HG03378 (cell line): ENCODE data around the gene SRGAP1.

Experiments used
- ATAC-seq: cut with Tn5 transposase; IDR thresholded peaks from one replicate; pipeline ENCODE4 v1.9.1; 2021; ENCODE audit warnings: mild to moderate bottlenecking, moderate library complexity; ENCODE audit not compliant: unreplicated experiment

Gene SRGAP1

DNA sequence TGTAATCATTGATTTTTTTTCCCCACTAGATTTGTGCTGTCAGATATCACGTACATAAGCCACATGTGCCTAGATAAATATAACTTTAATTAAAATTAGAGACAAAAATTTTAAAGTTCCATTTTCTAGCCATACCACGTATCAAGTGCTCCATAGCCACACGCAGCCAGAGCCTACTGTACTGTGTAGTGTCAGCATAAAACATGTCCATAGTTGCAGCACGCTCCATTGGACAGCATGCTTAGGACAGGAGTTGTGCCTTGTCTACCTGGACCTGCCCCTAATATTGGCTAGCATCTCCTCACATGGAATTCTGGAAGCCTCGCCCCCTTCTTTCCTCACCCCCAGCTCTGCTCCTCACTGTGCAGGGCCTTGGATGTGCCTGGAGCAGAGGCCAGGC is 116.5 kb downstream of the SRGAP1 start:
- ATAC-seq = no peak

DNA sequence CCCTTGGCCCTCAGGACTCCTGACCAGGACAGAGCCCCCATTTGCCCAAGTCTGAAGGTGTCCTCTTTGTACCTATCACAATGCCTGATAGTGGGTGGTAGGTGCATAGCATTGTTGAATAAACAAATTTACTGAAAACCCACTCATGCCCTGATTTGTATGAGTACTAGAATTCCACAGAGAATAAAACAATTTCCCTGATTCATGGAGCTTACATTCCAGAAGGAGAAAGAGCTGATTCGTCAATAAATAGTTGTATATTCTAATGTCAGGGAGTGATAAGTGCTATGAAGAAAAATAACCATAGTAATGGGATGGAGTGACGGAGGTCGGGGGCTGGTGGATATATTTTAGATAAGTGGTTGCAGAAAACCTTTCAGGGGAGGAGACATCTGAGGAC is 117.0 kb downstream of the SRGAP1 start:
- ATAC-seq = no peak

DNA sequence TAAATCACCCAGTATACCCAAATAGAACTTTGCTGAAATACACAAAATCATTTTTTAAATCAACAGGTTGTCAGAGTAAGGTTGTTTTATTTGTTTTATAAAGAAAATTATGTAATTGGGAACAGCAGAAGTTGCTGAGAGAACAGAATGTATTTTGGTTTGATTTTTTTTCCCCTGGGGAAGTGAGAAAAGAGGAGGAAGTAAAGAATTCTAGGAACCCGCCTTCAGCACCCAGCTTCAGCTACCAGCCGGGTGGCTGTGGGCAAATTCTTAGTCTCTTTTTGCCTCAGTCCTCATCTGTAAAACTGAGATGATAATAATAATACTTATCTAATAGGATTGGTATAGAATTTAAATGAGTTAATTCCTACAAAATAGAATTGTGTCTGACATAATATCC is 119.4 kb downstream of the SRGAP1 start:
- ATAC-seq = no peak

DNA sequence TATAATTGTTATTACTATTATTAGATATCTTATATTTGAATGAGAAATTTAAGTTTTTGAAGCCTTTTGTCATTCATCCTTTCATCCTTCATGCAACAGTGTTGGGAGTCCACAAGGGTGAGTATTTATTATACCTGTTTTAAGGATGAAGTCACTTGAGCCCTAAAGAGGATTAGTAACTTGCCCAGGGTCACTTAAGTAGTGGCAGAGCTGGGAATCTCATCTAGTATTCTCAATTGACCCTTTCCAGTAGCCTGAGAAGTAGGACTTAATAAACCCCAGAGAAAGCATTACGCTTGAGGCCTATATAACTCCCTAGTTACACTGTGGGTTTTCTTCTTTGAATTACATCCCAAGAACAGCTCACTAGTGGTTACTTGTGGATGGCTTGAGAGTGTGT is 119.8 kb downstream of the SRGAP1 start:
- no peak for ATAC-seq

DNA sequence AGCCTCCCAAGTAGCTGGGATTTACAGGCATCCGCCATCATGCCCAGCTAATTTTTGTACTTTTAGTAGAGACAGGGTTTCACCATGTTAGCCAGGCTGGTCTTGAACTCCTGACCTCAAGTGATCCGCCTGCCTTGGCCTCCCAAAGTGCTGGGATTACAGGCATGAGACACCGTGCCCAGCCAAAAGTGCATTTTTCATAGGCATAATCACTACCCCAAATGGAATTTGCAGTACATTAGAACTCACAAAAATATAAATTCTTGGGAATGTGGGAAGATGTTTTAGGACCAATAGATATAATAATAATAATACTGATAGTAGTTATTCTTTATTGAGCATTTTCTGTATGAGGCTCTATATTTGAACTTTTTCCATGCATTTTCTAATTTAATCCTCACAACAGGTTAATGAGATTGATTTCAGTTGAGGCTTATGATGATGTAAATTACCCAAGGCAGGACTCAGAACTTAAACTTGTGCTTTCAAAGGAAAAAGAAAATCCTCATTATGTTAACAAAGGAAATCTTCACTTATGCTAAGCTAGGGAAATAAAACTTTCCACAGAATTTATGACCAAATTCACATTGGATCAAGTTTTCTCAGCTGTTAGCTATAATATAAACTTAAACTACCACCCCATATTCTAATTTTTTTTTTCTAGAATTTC is 121.6 kb downstream of the SRGAP1 start:
- no peak for ATAC-seq

DNA sequence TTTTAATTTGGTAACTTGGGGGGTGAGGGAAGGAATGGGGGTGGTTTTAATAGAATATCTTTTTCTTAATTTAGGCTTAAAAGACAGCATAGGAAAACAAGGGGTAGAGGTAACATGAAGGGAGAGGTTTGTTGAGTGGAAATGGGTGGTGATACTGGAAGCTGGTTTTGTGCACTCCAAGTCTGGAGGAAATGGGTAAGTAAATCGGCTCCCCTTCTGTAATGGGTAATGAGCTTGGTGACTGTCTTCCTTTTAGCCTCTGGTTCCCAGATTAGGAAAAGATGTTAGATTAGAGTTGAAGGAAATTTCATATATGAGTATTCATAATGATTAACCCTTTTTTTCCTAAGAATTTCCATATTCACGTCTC is 122.1 kb downstream of the SRGAP1 start:
- no peak for ATAC-seq

DNA sequence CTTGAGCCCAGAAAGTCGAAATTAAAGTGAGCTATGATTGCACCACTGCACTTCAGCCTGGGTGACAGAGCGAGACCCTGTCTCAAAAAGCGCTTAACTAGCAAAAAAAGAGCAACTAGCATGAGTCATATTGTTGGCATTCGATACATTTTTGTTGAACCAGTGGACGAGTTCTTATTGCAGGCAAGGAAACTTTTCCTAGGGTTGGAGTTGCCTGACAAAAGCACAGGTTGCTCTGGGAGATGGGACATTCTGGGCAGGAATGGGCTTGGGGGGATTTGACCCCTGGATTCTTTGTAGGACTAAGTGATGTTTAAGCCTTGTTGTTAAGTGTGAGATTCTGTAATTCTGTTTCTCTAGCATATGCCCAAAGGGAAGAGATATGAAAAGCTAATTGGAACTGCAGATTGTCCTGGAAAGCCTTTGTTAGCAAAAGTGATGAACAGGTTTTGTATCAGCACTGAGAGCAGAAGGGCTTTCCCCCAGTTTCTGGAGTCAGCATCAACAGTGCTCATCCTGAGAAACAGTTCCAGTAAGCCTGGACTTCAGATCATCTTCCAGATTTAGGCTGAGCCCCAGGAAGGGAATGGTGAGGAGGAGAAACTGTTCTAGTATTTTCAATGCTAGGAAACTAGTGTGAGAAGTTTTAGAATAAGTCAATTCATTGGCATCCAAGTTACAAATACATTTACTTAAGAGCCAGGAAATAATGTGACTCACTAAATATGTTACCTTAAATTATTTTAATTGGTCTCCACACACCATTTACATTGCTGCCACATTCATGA is 123.1 kb downstream of the SRGAP1 start:
- no peak for ATAC-seq

DNA sequence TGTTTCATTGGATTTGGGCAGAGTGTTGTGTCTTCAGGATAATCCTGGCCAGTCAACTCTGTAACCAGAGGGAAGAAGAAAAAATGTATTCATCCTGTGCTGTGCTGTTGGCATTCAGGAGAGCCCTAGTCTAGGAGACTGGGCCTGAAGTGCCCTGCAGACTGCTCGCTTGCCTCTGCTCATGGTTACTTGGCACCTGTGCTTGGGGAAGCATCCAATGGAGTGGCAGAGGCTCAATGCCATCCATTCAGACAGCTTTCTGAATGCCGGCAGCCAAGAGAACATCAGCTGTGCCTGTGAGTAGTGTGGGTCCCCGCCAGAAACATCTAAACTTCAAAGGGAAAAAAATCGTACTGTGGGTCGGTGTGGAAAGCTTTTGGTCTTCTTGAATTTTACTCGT is 124.2 kb downstream of the SRGAP1 start:
- no peak for ATAC-seq

DNA sequence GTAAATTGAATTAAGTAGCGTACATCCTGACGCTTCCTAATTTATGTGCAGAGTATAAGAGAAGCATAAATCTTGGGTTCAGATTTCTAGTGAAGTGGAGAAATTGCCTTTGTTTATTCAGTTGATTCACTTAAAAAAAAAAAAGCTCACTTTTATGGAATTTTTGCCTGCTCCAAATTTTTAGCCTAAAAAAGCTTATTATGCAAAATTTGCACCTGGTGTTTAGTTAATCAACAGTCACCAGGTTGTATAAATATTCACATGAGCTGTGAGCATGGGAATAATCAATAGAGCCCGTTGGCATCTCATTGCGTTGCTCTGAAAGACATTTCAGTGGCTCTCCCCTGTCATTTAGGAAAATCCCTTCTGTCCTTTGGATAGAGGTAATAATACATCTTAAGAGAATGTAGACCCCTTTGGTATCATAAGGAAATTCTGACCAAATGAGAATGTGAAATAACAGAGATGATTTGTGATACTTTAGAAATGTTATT is 132.4 kb downstream of the SRGAP1 start:
- ATAC-seq = no peak

DNA sequence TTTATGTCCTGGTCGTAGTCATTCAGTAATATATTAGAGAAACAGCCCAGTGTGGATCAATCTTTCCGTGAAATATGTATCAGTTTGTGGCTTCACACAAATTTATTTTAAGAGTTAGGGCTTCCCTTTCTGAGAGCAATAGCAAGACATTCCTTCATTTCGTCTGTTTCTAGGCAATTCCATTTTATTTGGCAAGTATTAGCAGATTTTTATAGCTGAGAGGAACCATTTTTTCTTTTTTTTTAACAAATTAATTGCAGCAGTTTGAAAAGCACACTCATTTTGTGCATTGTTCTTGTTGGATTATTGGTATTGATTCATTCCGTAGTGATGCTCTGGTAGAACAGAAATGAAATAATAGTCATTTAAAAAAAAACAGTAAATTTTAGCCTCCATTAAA is 132.9 kb downstream of the SRGAP1 start:
- ATAC-seq = no peak

DNA sequence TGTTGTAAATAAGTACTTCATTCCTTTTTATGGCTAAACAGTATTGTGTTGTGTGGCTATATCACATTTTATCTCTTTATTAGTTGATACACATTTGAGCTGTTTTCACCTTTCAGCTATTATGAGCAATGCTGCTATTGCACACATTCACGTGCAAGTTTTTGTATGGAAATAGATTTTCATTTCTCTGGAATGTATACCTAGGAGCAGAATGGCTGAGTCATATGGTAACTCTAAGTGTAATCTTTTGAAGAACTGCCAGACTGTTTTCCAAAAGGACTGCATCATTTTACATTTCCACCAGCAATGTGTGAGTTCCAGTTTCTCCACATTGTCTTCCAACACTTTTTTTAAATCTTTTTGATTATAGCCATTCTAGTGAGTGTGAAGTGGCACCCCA is 134.0 kb downstream of the SRGAP1 start:
- ATAC-seq = no peak

DNA sequence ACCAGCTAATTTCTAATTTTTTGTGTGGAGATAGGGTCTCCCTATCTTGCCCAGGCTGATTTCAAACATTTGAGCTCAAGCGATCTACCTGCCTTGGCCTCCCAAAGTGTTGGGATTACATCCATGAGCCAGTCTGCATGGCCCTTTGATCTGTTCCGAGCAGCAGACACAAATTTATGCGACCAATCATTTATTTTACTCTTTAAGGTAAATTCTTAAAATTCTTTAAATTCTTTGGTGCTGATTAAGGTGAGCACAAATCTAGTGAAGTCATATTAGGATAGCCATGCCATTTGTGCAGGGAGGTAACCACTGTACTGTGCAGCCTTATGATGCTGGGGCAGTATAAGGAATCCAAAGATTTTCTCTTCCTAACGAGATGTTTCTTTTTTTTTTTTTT is 135.7 kb downstream of the SRGAP1 start:
- no peak for ATAC-seq

DNA sequence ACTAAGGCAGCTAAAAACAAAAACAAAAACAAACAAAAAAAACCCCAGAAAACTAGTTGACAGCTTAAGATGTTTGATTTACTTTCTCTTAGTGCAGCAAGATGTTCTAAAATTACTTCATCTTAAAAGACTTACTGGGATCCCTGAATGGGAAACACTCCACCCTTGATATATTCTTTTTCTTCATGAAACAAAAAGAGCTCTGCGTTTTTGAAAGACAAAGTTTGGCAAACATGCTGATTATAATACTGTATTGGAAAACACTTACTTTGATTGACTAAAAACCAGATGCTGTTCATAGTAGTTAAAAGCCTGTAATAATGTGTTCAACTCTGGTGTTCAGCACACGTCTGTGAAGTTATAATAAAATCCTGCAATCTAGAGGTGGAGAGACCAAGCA is 136.8 kb downstream of the SRGAP1 start:
- no peak for ATAC-seq

DNA sequence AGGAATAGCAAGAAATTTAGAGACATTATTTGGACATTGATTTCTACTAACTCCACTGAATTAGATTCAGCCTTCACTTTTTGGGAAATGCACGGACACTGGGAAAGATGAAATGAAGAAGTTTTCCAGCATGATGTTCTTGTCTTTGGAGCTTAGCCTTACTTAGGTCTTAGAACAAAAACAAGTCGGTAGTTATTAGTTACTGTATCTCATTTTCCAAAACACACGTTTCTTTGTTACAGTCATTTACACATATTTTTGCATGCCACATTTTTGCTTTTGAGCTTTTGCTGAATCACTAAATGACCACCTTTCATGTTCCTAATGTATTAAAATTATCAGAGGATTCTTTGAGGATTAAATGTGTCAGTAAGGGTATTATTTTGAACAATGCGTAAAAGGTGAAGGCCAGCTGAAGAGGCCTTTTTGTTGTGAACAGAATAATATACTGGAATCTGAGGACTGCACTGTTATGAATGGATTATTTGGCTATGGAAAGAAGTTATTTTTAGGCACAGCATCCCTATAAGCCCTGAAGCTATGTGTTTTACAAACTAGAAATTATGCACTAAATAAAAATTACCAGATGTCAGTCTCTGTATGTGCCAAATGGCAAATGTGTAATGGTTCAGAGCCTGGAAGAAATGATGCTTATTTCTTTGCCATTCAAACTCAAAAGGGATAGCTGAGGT is 138.2 kb downstream of the SRGAP1 start:
- no peak for ATAC-seq

DNA sequence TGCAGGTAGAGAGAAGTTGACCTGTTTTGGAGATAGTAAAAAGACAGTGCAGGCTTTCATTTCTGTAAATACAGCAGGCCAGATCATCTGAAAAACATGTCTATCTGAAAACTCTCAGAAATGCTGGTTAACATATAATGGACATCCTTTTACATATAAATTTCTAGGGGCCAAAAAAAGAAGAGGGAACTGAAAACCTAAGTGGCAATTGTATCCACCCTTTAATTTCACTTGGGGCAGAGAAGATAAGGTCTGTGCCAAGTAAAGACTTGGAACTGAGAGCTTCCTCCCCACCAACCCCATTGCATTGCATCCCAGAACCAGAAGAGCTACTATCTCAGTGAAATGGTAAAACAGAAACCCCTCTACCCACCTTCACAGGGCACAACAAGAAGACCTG is 141.0 kb downstream of the SRGAP1 start:
- ATAC-seq = no peak

DNA sequence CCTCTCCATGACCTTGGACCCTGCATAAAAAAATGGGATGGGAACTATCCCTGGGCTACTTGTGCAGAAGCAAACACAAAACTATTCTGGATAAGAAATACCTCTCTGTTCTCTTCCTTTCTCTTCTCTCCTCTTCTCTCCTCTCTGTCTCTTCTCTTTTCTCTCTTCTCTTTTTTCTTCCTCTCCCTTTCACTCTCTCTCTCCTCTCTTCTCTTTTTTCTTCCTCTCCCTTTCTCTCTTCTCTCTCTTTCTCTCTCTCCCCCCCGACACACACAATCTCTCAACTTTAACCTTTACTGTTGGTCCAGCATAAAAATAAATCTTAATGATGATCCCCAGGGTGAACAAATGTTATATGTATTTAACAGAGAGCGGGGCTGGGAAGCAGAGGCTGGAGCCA is 141.4 kb downstream of the SRGAP1 start:
- ATAC-seq = no peak

DNA sequence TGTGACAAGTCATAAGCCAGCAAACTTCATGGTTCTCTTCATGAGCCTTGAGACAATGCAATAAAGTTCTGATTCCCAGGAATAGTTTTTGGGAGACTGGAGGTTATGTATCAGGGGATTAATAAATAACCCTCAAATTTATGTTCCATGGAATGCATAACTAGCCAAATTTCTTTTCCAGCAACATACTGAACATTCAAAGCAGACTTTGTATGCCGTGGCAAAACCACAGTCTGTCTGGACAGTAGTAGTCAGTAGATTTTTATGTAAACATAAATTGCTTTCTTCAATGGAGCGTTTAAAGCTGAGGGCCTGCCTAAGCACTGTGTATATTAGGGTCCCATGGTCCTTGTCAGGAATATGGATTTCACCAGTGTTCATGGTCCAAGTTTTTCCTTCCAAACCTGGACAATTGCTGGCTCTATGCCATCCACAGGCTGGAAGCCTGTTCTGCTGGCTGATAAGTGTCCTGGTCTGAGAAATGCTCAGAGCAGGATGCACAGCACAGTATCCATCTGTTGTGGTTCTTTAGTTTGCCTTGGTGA is 144.9 kb downstream of the SRGAP1 start:
- ATAC-seq = no peak

DNA sequence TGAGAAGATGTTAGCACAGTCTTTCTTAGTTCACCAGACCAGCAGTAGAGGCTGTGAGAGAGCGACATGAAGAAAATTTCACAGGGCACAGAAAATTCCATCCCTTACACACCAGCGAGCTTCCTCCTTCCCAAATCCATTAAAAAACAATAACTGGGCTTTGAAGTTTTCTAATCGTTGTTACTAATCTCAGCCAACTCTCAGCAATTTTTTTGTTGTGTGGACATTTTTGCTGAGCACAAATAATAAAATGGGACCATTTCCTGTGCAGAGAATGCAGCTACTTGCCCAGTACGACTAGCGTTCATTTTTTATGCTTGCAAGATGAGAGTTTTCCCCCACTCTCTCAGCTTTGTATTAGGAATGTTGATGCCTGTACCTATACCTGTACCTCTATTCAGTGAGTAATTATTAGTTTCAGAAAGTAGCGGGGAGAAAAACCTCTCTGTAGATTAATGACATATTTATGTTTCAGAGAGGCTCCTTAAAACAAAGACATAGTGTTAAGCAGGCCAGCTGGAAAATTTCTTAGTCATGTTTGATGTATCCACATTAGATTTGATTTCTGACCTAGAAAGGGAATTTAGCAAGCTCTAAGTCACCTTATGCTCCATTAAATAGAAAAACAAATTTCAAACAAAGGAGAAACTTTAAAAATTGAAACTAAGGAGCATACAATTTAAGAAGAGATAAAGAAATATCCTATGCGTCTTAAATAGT is 146.5 kb downstream of the SRGAP1 start:
- no peak for ATAC-seq

DNA sequence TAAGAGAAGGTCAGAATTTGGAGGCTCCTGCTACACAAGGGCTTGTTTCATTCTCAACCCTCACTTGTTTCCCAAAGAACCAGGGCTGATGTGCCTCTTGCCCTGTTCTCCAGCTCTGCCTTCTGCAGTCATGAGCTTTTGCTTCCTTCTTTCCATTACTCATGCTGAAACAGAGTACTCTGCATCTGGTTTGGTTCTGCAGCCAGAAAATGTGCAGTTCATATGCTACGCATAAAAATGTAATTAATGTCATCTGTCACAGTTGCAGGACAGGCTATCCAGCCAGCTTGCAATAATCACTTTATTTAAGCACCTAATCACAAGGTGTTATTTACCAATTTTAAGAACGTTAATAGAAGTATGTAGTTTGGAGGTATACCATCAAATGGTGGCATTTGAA is 150.2 kb downstream of the SRGAP1 start:
- ATAC-seq = no peak

DNA sequence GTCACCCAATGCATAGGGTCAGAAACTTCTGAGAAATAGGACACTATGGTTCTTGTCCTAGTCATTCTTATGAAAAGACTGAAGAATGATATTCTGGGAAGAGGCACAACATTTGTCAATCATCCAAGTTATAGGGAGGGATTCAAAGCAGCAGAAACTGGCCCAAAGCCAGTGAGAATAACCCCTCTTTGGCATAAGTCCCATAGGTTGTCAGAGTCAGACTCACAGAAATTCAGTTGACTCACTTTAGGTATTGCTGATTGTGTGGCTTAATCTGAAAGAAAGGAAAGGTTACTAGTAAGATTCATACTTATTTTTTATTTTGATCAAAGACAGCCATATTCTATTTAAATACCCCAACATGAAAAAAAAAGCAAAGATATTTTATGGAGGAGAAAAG is 151.0 kb downstream of the SRGAP1 start:
- ATAC-seq = no peak

DNA sequence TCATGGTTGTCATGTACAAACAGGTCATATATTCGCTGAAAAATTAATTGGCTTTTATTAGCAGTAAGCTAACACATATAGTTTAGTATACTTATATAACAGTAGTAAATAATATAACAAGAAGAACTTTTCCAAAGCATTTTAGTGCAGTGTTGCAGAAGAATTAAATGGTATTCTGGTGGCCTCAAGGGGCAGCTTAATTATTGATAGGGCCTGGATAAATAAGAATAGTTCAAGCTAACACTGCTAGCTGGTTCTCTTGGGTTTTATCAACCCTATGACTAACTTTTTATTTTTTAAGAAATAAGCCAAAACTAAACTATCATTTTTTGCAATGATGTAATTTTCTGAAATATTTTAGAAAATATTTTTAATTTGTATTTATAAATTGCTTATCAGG is 152.1 kb downstream of the SRGAP1 start:
- ATAC-seq = no peak
